HG03045 (cell line): Measurements from ENCODE around the gene CAMTA1.

Source experiments
- ATAC-seq: cut with Tn5 transposase; IDR thresholded peaks from one replicate; pipeline ENCODE4 v1.9.1; 2021; ENCODE audit warnings: mild to moderate bottlenecking, moderate library complexity; ENCODE audit not compliant: unreplicated experiment

CAMTA1 gene

GRCh38 chr1:7060745-7061144 is 275.5 kb downstream of the CAMTA1 start:
- ATAC-seq, result no peak

- ATAC-seq, result no peak
Observed at GRCh38 chr1:7062346-7063061, 277.2 kb downstream of the CAMTA1 start.

DNA sequence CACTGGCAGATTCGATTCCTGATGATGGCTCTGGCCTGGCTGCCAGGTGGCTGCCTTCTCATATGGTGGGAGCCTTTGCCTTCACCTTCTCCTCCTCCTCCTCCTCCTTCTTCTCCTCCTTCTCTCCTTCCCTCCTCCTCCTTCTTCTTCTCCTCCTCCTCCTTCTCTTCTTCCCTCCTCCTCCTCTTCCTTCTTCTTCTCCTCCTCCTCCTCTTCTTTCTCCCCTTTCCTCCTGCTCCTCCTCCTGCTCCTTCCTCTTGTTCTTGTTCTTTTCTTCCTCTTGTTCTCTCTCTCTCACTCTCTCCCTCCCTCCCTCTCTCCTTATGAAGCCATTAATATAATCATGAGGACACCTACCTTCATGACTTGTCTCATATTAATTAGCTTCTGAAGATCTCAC is 278.7 kb downstream of the CAMTA1 start:
- no peak for ATAC-seq

DNA sequence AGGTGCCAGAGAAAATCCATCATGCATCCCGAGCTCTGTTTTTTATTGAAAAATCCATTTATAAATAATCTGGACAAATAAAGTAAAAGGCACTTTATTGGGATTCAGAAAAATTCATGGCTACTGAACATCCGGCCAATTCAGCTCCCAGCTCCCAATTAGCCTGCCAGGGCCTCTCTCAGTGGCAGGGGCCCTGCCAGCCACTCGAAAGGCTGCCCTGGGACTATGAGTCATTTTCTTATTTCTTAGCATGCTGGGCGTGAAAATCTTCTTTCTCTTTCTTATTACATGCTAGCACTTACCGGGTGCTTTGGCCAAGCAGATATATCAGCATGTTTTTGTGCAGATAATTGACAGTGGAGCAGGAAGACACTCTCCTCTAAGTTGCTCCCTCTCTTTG is 283.3 kb downstream of the CAMTA1 start:
- no peak for ATAC-seq

DNA sequence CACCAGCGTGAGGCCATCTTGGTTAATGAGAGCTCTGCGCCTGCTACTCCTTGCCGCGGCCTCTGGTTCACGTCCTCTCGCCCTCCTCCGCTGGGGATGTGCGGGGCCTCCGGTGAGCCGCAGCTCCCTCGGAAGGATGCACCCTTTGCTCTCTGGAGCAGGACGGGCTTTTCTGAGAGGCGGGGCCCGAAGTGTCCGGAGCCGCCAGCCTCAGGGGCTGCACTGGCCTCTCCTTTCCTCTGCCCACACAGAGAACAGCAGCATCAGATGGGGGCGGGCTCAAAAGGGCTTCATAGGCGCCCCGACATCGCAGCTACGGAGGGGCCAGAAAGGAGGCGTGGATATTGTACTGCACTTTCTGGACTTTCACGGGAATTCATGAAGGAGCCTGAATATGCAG is 284.7 kb downstream of the CAMTA1 start:
- ATAC-seq, result no peak

GRCh38 chr1:7070389-7071029 is 285.3 kb downstream of the CAMTA1 start:
- ATAC-seq, result no peak

GRCh38 chr1:7076117-7076516 is 290.9 kb downstream of the CAMTA1 start:
- ATAC-seq, result no peak

DNA sequence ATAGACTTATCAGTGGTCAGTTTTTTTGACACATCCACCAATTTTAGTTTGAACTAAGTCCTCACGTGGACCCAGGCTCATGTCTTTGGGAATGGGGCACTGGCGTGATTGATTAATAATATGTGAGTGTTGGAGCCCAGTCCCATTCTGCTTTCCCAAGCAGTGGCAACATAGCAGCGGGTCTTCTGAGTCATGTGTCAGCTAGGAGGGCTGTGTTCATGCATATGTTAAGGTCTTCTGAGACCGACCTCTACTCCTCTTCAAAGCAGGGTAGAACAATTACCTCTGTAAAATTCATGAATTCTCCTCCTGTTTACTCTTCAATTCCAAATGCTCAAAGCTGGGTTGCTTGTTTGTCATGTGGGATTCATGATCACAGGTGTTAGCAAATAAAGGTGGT is 291.3 kb downstream of the CAMTA1 start:
- no peak for ATAC-seq

DNA sequence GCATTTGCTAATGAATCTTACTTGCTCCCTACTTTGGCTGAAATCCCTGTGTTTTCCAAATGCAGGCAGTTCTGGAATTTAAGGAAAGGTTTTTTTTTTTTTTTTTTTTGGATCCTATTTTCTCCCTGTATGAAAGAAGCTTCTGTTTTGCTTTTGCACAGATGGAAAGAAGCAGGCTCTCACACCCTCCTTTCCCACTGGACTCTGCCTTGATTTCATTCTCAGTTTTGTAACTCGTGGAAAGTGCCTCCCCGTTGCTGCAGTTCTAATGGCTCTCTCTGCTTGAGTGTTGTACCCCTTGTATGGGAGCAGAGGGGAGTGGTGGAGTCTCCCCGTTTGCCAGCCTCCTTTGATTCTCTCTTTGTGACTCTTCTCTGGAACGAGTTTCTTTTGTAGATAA is 291.9 kb downstream of the CAMTA1 start:
- ATAC-seq, result no peak

DNA sequence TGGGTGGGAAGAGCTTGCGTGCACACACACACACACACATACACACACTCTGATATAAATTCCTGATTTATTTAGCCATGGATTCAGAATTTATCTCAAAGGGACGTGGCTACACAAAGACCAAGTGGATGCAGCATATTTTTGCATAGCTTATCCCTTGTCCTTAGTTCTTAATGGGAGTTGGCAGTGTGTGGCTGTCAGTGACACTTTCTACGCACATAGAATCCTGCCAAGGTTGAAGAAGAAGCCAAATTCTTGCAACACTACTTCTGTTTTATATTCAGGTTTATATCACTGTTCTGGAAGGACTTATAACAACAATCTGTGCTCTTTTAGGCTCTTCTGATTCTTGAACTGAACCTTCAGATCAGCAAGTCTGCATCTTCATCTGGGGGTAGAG is 292.7 kb downstream of the CAMTA1 start:
- no peak for ATAC-seq

DNA sequence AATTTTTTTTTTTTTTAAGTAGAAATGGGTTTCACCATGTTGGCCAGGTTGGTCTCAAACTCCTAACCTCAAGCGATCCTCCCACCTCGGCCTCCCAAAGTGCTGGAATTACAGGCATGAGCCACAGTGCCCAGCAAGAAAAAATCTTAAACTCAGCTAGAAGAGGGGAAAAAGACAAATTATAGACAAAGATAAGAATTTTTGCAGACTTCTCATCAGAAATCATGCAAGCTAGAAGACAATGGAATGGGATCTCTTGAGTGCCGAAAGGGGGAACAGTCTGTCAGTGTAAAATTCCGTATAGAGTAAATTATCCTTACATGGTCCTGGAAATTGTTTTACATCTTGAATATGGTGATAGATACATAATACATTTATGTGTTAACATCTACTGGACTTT is 294.4 kb downstream of the CAMTA1 start:
- ATAC-seq, result no peak

DNA sequence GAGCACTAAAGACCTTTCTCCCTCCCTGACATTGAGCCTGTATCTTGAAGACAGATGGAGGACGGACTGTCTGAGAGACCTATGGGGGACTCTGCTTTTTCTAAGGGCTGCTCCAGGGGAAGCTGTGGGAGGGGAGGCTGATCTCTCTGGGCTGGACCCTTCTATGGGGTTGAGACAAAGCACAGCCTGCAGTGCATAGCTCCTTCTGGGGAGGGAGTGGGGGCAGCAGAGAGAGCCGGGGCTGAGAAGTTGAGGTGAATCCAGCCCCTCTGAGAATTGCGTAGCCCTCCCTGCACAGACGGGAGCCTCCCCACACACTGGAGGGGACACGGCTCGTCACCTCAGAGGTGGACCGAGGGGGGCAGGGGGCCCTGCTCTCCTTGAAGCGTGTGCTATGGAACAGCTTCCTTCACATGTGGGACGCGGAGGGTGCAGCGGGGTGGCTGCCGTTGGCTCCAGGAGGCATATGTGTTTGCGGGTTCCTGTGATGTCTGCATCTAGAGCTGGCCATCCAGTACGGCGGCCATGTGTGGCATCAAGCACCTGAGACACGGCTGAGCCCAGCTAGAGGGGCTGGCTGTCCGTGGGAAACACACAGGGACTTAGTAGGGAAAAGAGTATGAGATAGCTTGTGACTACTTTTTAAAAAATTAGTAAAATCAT is 299.1 kb downstream of the CAMTA1 start:
- ATAC-seq, result no peak

- ATAC-seq, result no peak
Observed at GRCh38 chr1:7085521-7085920, 300.3 kb downstream of the CAMTA1 start.

- no peak for ATAC-seq
Observed at GRCh38 chr1:7086106-7086505, 300.9 kb downstream of the CAMTA1 start.

DNA sequence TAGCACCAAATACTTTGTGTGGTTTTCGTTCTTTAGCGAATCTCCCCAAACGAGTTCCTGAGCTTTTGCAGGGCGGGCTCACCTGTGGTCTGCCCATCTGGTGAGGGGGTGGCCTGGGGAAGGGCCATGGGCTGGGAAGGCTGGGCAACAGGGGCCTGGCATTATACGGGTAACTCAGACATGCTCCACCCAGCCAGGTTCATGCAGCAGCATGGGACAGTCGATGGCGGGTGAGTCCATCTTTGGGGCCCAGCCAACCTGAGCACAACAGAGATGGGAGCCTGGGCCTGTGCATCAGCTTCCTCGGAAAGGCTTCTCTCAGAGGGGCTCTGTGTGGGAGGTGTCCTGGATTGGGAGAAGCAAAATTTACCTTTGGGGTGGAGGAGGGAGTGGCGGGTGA is 302.6 kb downstream of the CAMTA1 start:
- no peak for ATAC-seq

DNA sequence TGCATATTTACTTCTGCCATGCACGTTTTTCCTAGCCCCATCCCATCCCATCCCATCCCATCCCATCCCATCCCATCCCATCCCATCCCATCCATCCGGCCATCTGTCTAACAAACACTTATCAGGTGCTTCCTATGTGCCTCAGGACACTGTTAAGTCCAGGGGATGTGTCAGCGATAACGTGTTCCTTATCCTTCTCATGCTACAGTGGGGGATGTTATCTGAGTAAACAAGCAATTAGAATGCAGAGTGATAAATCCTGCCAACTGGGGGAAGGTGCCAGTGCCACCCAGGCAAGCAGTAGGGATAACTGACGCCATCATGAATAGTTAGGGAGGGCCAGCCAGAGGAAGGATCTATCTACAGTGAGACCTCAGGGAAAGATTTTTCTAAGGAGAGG is 304.2 kb downstream of the CAMTA1 start:
- ATAC-seq, result no peak

- ATAC-seq, result no peak
Observed at GRCh38 chr1:7093297-7093696, 308.0 kb downstream of the CAMTA1 start.

GRCh38 chr1:7094086-7094485 is 308.8 kb downstream of the CAMTA1 start:
- no peak for ATAC-seq

GRCh38 chr1:7094509-7094908 is 309.3 kb downstream of the CAMTA1 start:
- no peak for ATAC-seq

DNA sequence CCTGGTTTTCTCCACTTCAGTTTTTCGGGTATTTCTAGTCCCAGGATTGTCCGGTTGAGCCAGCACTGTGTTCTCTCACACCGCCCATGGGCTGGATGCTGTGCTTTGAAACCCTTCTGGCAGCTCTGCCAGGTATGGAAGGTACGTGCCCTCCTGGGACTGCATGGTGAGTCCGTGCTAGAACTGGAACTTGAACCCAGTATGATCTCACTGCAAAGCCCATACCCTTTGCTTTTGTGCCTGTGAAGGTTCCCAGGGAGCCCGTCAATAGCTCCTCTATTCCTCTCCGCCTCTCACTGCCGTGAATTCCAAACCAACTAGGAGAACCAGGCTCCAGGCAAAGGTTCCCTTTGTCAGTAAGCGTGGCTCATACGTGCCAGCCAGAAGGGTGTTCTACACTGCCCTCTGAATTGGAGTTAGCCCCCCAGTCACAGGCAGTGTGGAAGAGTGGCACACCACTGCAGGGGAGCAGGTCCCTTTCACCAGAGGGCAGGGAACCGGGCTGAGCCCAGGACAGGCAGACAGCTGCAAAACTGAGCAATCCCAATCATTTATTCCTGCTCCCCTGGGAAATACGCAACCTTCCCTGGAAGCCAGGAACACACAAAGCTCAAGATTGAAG is 310.2 kb downstream of the CAMTA1 start:
- ATAC-seq, result no peak

DNA sequence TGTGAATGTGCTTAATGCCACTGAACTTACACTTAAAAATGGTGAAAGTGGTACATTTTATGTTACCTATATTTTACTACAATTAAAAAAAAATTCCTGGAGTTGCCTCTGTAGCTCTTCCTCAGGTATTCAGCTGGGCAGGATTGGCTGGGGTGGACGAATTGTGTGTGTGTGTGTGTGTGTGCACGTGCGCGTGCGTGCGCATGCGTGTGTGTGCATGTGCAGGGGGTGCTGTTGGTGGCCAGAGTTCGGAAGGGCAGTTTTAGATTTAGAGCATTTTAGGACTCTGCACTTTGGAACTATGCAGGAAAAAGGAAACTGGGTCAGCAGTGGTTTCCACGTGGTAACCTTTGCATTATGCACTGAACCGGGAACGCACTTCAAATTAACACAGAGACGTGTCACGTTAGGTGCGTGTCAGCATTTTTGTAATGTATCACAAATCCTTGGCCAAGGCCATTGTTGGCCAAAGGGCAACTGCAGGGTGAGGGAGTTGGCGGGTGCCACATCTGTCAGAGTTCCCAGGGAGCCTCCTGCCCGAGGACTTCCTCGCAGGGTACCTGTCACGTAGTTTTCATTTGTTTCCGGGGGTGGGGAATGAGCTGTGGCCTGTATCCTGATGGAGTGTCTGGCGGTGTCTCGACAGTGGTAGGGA is 312.8 kb downstream of the CAMTA1 start:
- ATAC-seq, result no peak
